HPDE6-E6E7 (cell line): ENCODE results near the gene LGALS3.

Experiments
- DNase-seq: peaks from one replicate; pipeline ENCODE4 v3.0.0; 2011; ENCODE audit warnings: missing footprints; ENCODE audit errors: extremely low spot score

Gene LGALS3

DNA sequence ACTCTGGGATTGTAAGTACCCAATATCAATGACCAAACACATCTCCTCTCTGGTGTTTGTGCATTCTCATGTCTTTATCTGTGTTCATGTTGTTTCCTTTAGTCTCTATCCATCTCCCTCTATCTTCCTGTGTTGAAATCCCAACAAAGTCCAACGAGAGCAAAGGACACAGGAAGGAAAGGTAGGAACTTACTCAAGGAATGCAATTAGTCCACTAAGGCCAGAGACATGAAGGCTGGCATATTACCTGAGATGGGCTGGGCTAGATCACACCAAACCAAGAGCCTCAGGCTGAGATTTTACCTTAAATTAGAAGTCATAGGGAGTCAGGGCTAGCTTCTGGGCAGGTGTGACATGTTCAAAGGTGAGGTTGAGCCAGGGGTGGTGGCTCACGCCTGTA, 14.3 kb upstream of the LGALS3 start:
- DNase-seq: no peak

GRCh38 chr14:55115460-55115859, 13.6 kb upstream of the LGALS3 start:
- no peak for DNase-seq

- no peak for DNase-seq
Observed at GRCh38 chr14:55115861-55116245, 13.2 kb upstream of the LGALS3 start.

- DNase-seq: no peak
Observed at GRCh38 chr14:55116246-55117030, 12.6 kb upstream of the LGALS3 start.

GRCh38 chr14:55117803-55118441, 11.1 kb upstream of the LGALS3 start:
- no peak for DNase-seq

- no peak for DNase-seq
Observed at GRCh38 chr14:55118761-55119160, 10.3 kb upstream of the LGALS3 start.

DNA sequence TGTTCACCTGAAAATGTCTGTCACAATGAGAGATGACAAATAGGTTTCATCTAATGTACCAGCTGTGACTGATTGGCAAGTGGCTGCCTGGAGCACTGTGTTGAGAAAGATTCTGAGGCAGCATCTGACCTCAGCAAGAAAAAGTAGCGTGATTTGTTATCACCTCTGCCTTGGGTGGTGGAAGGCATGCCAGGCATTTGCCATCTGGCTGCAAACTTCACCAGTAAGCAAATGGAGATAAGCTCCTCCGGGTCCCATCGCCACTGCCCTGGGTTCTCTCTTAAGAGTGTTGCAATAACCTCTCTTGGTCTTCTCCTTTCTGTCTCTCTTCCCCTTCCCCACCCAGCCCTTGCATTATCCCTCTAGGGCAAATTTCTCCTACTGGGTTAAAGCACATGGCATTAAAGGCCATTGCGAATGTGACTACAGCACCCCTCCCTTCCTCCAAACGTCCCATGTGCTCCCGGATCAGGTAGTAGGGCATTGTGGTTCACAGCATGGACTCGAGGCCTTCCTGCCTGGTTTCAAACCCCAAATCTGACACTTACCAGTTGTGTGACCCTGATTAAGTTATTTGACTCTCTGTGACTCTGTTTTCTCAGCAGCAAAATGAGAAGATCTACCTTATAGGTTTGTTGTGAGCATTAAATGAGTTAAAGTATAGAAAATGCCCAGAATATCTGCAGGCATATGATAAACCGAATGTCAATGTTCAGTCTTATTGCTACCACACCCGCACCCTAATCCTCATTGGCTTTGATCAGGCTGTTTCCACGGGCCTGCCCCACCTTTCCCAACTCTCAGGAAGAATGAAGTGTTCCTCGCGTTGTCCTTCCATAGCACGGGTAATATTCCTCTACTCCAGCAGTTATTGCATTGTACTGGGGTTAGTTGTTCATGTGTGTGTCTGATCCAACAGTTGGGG, 8.2 kb upstream of the LGALS3 start:
- no peak for DNase-seq

GRCh38 chr14:55121628-55122439, 7.2 kb upstream of the LGALS3 start:
- no peak for DNase-seq

- DNase-seq: no peak
Observed at GRCh38 chr14:55122440-55122986, 6.5 kb upstream of the LGALS3 start.

DNA sequence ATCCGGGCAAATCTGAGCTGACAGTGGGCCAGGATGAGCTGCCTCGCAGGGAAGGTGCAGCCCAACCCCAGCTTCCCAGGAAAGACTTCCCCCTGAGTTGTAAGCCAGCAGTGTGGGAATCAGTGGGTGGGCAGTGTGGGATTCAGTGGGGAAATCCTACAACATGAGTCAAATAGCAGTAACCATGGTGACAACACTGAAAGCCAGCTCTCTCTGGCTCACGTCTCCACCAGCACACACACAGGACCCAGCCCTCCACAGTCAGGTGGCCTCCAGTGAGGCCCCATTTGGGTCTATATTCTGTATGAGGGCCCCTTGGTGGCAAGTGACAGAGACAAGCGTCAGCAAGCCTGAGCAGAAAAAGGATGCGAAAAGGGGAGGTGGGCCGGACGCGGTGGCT, 6.0 kb upstream of the LGALS3 start:
- no peak for DNase-seq

DNA sequence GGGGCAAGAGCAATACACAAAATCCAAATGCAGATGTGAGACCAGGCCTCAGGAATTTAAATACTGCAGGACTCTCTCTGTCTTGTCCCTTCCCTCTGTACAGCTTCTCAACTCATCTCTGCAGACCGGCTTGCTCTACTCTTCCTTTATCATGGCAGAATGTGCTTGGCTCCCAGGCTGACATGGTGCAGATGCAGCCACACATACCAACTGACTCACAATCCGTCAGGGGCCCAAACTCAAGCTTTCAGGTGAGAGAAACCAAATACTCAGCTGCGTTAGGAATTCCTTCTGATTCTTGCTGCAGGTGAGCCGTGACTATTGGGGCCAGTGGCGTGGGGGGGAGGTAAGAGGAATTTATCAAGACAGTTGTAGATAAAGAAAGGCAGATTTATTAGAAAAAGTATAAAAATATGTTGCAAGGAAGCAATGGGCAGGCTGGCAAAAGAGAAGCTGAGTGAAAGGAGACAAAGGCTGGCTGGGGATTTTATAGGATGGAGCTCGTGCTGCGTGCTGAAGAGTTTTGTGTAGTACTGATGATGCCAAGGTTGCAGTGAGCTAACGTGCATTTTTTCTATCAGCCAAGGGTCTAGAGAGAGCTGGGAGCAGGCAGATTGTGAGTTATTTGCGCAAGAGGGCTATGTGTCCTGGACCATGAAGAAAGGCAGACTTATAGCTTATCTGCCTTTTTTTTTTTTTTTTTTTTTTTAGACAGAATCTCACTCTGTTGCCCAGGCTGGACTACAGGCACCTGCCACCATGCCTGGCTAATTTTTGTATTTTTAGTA, 5.0 kb upstream of the LGALS3 start:
- no peak for DNase-seq

GRCh38 chr14:55124774-55125386, 4.2 kb upstream of the LGALS3 start:
- no peak for DNase-seq

DNA sequence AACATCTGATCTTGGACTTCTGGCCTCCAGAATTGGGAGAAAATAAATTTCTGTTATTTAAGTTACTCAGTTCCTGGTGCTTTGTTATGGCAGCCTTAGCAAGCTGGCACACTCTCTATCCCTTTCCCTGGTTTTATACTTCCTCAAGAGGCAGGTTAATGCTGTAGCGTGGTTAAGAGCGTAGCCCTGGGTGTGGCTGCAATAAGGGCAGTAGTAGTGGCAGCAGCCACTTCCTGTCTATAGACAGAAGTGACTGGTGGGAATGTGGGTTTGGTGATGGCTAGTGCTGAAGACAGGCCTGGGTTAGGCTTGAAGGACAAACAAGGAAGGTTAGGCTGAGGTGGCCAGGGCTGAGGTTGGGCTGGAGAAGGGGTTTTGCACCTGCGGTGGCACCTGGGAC, 3.6 kb upstream of the LGALS3 start:
- DNase-seq: no peak

DNA sequence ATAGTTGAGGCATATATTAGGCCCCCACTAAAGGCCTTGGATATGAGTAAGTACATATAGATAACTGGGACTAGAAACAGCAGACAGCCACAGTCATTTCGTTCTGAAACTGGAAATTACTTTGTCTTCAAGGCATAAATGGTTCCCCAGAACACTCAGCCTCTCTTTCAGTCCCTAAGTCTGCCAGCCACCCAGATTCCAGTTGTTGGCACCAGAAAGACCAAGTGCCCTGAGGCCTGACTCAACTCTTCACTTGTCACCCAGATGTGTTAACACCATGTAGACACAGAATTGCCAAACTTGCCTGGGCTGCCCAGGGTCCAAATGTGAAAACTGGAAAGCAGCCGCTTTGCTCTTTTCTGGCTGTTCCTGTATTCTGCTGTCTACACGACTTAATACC, 3.0 kb upstream of the LGALS3 start:
- DNase-seq: no peak

DNA sequence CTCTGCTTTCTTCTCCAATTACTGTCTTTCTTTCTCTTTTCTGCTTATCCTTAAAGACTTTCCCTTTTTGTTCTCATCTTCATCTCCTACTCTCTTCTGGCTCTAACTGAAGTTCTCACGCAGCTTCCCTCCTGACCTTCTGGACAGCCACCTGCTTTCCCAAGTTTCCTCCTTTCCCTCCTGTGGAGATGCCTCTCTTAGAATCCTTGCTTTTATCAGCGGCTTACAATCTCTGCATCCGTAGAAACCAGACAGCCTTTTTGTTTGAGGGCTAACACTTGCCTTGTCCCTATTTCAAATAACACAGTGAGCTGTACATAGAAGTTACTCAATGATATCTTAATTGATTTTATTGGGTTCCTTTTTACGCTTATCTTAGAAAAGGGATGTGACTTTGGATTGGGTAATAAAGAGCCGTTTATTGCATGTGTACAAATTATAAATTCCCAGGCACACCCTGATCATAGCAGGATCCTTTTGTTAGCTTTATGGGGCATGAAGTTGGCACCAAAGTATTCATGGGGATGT, 2.1 kb upstream of the LGALS3 start:
- no peak for DNase-seq

- DNase-seq: no peak
Observed at GRCh38 chr14:55127460-55127951, 1.5 kb upstream of the LGALS3 start.

DNA sequence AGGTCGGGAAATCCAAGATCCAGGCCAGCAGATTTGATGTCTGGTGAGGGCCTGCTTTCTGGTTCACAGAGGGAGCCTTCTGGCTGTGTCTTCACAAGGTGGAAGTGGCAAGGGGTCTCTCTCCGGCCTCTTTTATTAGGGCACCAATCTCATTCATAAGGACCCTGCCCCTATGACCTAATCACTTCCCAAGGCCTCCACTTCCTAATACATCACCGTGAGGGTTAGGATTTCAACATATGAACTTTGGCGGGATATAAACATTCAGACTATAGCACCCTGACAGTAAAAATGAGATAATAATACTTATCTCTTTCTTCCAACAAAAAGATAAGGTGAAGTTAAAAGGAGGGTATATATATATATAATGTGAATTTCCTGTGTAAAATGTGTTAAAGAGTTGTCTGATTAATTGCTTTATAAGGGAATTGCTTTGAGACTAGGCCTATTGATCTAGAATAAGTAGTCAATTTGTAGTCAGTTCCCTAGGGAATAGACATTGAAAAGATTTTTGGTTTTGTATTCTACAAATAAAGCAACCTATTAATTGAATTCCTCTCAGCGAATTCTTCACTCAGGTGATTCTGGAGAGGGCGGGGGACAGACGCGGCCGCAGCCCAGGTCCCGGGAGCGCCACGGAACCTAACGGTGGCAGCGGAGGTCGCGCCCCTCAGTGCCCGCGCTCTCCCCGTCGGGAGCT, 516 bp upstream of the LGALS3 start:
- no peak for DNase-seq

GRCh38 chr14:55129428-55130195, 560 bp downstream of the LGALS3 start:
- no peak for DNase-seq
